UCSD-AML1 (cell line): ENCODE measurements around the gene UGT2B28.
"Not testable (repeated sequence)": the region's sequence is repeated elsewhere in the genome, so short reads cannot be mapped to it uniquely, and the experiment has no call there.

Source experiments
- DNase-seq: peaks from one replicate; lab custom pipeline; 2025; ENCODE audit not compliant: unreplicated experiment; lab: John Stamatoyannopoulos, UW

UGT2B28 gene

GRCh38 chr4:69343114-69343513 is 62.8 kb downstream of the UGT2B28 start:
- DNase-seq: not testable (repeated sequence)

GRCh38 chr4:69343558-69344420 is 63.5 kb downstream of the UGT2B28 start:
- DNase-seq: not testable (repeated sequence)
